ELF-1 (cell line): ENCODE measurements around the gene FAM193A.
"Not testable (repeated sequence)": the region's sequence is repeated elsewhere in the genome, so short reads cannot be mapped to it uniquely, and the experiment has no call there.

Source experiments
- DNase-seq: peaks from one replicate; pipeline ENCODE4 v3.0.0-alpha.2; 2016; ENCODE audit warnings: low read depth, low spot score

The FAM193A gene

GRCh38 chr4:2650276-2650675 lies 113.8 kb downstream of the FAM193A start:
- no peak for DNase-seq

GRCh38 chr4:2651546-2651945 lies 115.1 kb downstream of the FAM193A start:
- DNase-seq = no peak

GRCh38 chr4:2651998-2652397 lies 115.6 kb downstream of the FAM193A start:
- no peak for DNase-seq

- no peak for DNase-seq
These were observed 116.1 kb downstream of the FAM193A start for GRCh38 chr4:2652415-2653160.

- no peak for DNase-seq
These were observed 124.3 kb downstream of the FAM193A start for GRCh38 chr4:2660596-2661211.

- no peak for DNase-seq
These were observed 126.2 kb downstream of the FAM193A start for GRCh38 chr4:2662598-2662997.

- DNase-seq = no peak
These were observed 126.8 kb downstream of the FAM193A start for GRCh38 chr4:2663275-2663674.

GRCh38 chr4:2666722-2667247 lies 130.3 kb downstream of the FAM193A start:
- DNase-seq = no peak

- DNase-seq = no peak
These were observed 131.0 kb downstream of the FAM193A start for GRCh38 chr4:2667428-2667827.

GRCh38 chr4:2671267-2671895 lies 134.9 kb downstream of the FAM193A start:
- peak; percentile 75 for DNase-seq

GRCh38 chr4:2672082-2672481 lies 135.6 kb downstream of the FAM193A start:
- DNase-seq = no peak

- DNase-seq = no peak
These were observed 136.3 kb downstream of the FAM193A start for GRCh38 chr4:2672700-2673099.

GRCh38 chr4:2673157-2673556 lies 136.7 kb downstream of the FAM193A start:
- DNase-seq = no peak

- not testable (repeated sequence) for DNase-seq
These were observed 143.3 kb downstream of the FAM193A start for GRCh38 chr4:2679762-2680161.

GRCh38 chr4:2684486-2684885 lies 148.0 kb downstream of the FAM193A start:
- no peak for DNase-seq

GRCh38 chr4:2685541-2685940 lies 149.1 kb downstream of the FAM193A start:
- DNase-seq = no peak

- DNase-seq = no peak
These were observed 150.2 kb downstream of the FAM193A start for GRCh38 chr4:2686379-2687265.

GRCh38 chr4:2688281-2688680 lies 151.8 kb downstream of the FAM193A start:
- no peak for DNase-seq

- no peak for DNase-seq
These were observed 152.2 kb downstream of the FAM193A start for GRCh38 chr4:2688697-2689096.

- no peak for DNase-seq
These were observed 152.7 kb downstream of the FAM193A start for GRCh38 chr4:2689114-2689513.

- no peak for DNase-seq
These were observed 153.6 kb downstream of the FAM193A start for GRCh38 chr4:2689825-2690700.
